H1 (cell line): Measurements from ENCODE around the gene TTC21A. TPM values are rescaled to one million over a fixed set of nuclear protein-coding genes. Genes with fewer than 3 reads are reported as not detected.

Experiments
- CTCF ChIA-PET: fragments of 300-600 bp; sonication (Branson Sonifier 250); formaldehyde crosslinking; loops from one replicate; lab custom pipeline; 2021; ENCODE audit not compliant: partially characterized antibody; lab: Charles Lee
- POLR2A ChIA-PET: fragments of 300-600 bp; sonication (Branson Sonifier 250); formaldehyde crosslinking; loops from one replicate; lab custom pipeline; 2021; ENCODE audit warnings: inconsistent platforms; ENCODE audit not compliant: partially characterized antibody; lab: Charles Lee
- DNase-seq, 2 experiments: peaks; one replicate each; pipeline versions ENCODE4 v3.0.0 to v3.0.0-alpha.2; 2010 to 2022; ENCODE audit warnings: low spot score in 2 of 2, low read depth in 1 of 2, mixed read lengths in 1 of 2
- FAIRE-seq: peaks from 2 replicates; lab custom pipeline; 2011; peaks lifted over from hg19 to GRCh38; lab: Jason Lieb, UNC
- H2AFZ ChIP-seq: 2 replicates; pipeline ENCODE4 v1.8.1; 2012; ENCODE audit warnings: low read length, inconsistent platforms
- H2AK5ac ChIP-seq: 2 replicates; pipeline ENCODE4 v1.6.1; 2013; ENCODE audit warnings: low read depth, low read length
- H2BK120ac ChIP-seq: replicated peaks from 2 replicates; pipeline ENCODE3; 2013; ENCODE audit warnings: low read depth, low read length, inconsistent platforms
- H2BK12ac ChIP-seq: 2 replicates; pipeline ENCODE4 v1.6.1; 2013; ENCODE audit warnings: low read depth, low read length
- H2BK15ac ChIP-seq: 2 replicates; pipeline ENCODE4 v1.6.1; 2013; ENCODE audit warnings: low read length
- H2BK20ac ChIP-seq: 2 replicates; pipeline ENCODE4 v1.6.1; 2013; ENCODE audit warnings: low read length
- H2BK5ac ChIP-seq: 2 replicates; pipeline ENCODE4 v1.6.1; 2013; ENCODE audit warnings: low read depth, low read length
- H3K14ac ChIP-seq: 2 replicates; pipeline ENCODE4 v1.6.1; 2013; ENCODE audit warnings: inconsistent platforms; ENCODE audit not compliant: insufficient read length
- H3K18ac ChIP-seq: 2 replicates; pipeline ENCODE4 v1.6.1; 2013; ENCODE audit warnings: low read length; ENCODE audit errors: extremely low read depth
- H3K23ac ChIP-seq: 2 replicates; pipeline ENCODE4 v1.6.1; 2013; ENCODE audit warnings: inconsistent platforms; ENCODE audit not compliant: insufficient read length
- H3K23me2 ChIP-seq: 2 replicates; pipeline ENCODE4 v1.6.1; 2013; ENCODE audit warnings: low read depth, low read length
- H3K27ac ChIP-seq: 2 replicates; pipeline ENCODE4 v1.6.1; 2011; ENCODE audit warnings: low read depth, low read length, inconsistent platforms
- H3K27me3 ChIP-seq, 4 experiments: replicated peaks in 1 of 4; 1 replicate in 1 of 4; 2 replicates in 3 of 4; pipeline versions ENCODE4 v1.6.1 to v1.8.1; 2011 to 2013; ENCODE audit warnings: low read length in 3 of 4, mild to moderate bottlenecking in 3 of 4, inconsistent platforms in 2 of 4, mixed read lengths in 2 of 4, moderate library complexity in 1 of 4; ENCODE audit not compliant: control insufficient read depth in 3 of 4, insufficient read depth in 3 of 4; ENCODE audit errors: extremely low read depth in 1 of 4
- H3K36me3 ChIP-seq, 4 experiments: 2 replicates each; pipeline versions ENCODE4 v1.6.1 to v1.8.1; 2011 to 2013; ENCODE audit warnings: mild to moderate bottlenecking in 4 of 4, low read length in 3 of 4, moderate library complexity in 2 of 4, control low read depth in 1 of 4, inconsistent platforms in 1 of 4; ENCODE audit not compliant: insufficient read depth in 4 of 4, control insufficient read depth in 2 of 4
- H3K4ac ChIP-seq: replicated peaks from 2 replicates; pipeline ENCODE3; 2013; ENCODE audit warnings: low read length, low read depth, mixed read lengths, inconsistent platforms; ENCODE audit not compliant: insufficient read length
- H3K4me1 ChIP-seq, 4 experiments: replicated peaks in 1 of 4; 1 replicate in 1 of 4; 2 replicates in 3 of 4; pipeline versions ENCODE4 v1.6.1 to v1.8.1; 2011 to 2013; ENCODE audit warnings: low read length in 3 of 4, inconsistent platforms in 2 of 4, mixed read lengths in 1 of 4; ENCODE audit not compliant: insufficient read depth in 4 of 4, control insufficient read depth in 3 of 4
- H3K4me2 ChIP-seq, 2 experiments: 2 replicates each; pipeline versions ENCODE4 v1.6.1 to v1.8.1; 2011 to 2013; ENCODE audit warnings: low read depth in 2 of 2, low read length in 2 of 2, control low read depth in 1 of 2, inconsistent platforms in 1 of 2, mild to moderate bottlenecking in 1 of 2; ENCODE audit not compliant: insufficient read depth in 1 of 2
- H3K4me3 ChIP-seq, 4 experiments: fragments of 200-600, 300-600 bp in 1 of 4; sonication (generic), shearing (Covaris generic), sonication (Bioruptor Twin) in 1 of 4; 2 replicates each; pipeline versions ENCODE4 v1.5.1 to v1.8.1; 2011 to 2016; ENCODE audit warnings: low read length in 4 of 4, low read depth in 3 of 4, control low read depth in 2 of 4, inconsistent platforms in 2 of 4, mild to moderate bottlenecking in 2 of 4, mixed read lengths in 1 of 4, moderate library complexity in 1 of 4; ENCODE audit not compliant: insufficient read depth in 2 of 4; ENCODE audit errors: extremely low read depth in 1 of 4
- H3K56ac ChIP-seq: replicated peaks from 2 replicates; pipeline ENCODE3; 2013; ENCODE audit warnings: low read depth, mild to moderate bottlenecking, mixed read lengths, low read length, inconsistent platforms; ENCODE audit not compliant: insufficient read length
- H3K79me1 ChIP-seq: 2 replicates; pipeline ENCODE4 v1.6.1; 2013; ENCODE audit warnings: low read depth, low read length, control low read depth
- H3K79me2 ChIP-seq, 2 experiments: 2 replicates each; pipeline versions ENCODE4 v1.6.1 to v1.8.1; 2012 to 2013; ENCODE audit warnings: low read length in 2 of 2, mild to moderate bottlenecking in 2 of 2, inconsistent platforms in 1 of 2; ENCODE audit not compliant: insufficient read depth in 2 of 2, control insufficient read depth in 1 of 2
- H3K9ac ChIP-seq, 4 experiments: replicated peaks in 1 of 4; 1 replicate in 1 of 4; 2 replicates in 3 of 4; pipeline versions ENCODE4 v1.6.1 to v1.8.1; 2011 to 2013; ENCODE audit warnings: low read depth in 3 of 4, low read length in 3 of 4, control low read depth in 2 of 4, mild to moderate bottlenecking in 2 of 4, moderate library complexity in 2 of 4, inconsistent platforms in 1 of 4; ENCODE audit errors: extremely low read depth in 1 of 4
- H3K9me3 ChIP-seq, 2 experiments: 2 replicates each; pipeline versions ENCODE4 v1.6.1 to v1.8.1; 2012 to 2013; ENCODE audit warnings: mild to moderate bottlenecking in 2 of 2, moderate library complexity in 2 of 2, control low read depth in 1 of 2, inconsistent platforms in 1 of 2, low read depth in 1 of 2, low read length in 1 of 2, mixed read lengths in 1 of 2; ENCODE audit not compliant: insufficient read depth in 2 of 2
- H4K20me1 ChIP-seq, 2 experiments: replicated peaks in 1 of 2; 2 replicates each; pipeline versions ENCODE3 to v1.8.1; 2011 to 2013; ENCODE audit warnings: inconsistent platforms in 2 of 2, low read length in 2 of 2, mild to moderate bottlenecking in 1 of 2; ENCODE audit not compliant: insufficient read depth in 2 of 2, control insufficient read depth in 1 of 2
- H4K5ac ChIP-seq: 2 replicates; pipeline ENCODE4 v1.6.1; 2013; ENCODE audit warnings: low read length, low read depth, mixed read lengths, inconsistent platforms; ENCODE audit not compliant: insufficient read length
- H4K8ac ChIP-seq: 2 replicates; pipeline ENCODE4 v1.8.0; 2013; ENCODE audit warnings: mild to moderate bottlenecking, moderate library complexity, low read length, inconsistent platforms; ENCODE audit not compliant: insufficient read depth; ENCODE audit errors: extremely low read depth
- H4K91ac ChIP-seq: replicated peaks from 2 replicates; pipeline ENCODE3; 2013; ENCODE audit warnings: low read length, mixed read lengths, inconsistent platforms; ENCODE audit not compliant: insufficient read length
- CBX8 ChIP-seq: fragments of 300-800, 300-1000 bp; sonication (generic); IDR thresholded peaks from 2 replicates; pipeline ENCODE4 v1.7.1; 2016; ENCODE audit warnings: low read depth, low read length, borderline replicate concordance
- CEBPB ChIP-seq: IDR thresholded peaks from 2 replicates; pipeline ENCODE4 v1.6.1; 2012; ENCODE audit warnings: low read depth, low read length
- CTBP2 ChIP-seq: IDR thresholded peaks from 2 replicates; pipeline ENCODE4 v1.7.0; 2011; ENCODE audit warnings: borderline replicate concordance, mild to moderate bottlenecking, moderate library complexity, mixed read lengths, low read length; ENCODE audit not compliant: insufficient read depth, insufficient read length
- JUN ChIP-seq: IDR thresholded peaks from 2 replicates; pipeline ENCODE4 v1.6.1; 2011; ENCODE audit warnings: low read depth, mild to moderate bottlenecking, improper control_type of control experiment, low read length
- JUND ChIP-seq: IDR thresholded peaks from 2 replicates; pipeline ENCODE4 v1.6.1; 2011; ENCODE audit warnings: mild to moderate bottlenecking, improper control_type of control experiment, low read length
- MAFK ChIP-seq: IDR thresholded peaks from 2 replicates; pipeline ENCODE4 v1.6.1; 2012; ENCODE audit warnings: low read depth, mild to moderate bottlenecking, improper control_type of control experiment, low read length
- PHF8 ChIP-seq: fragments of 200-600 bp; sonication (generic); conservative IDR thresholded peaks from 2 replicates; pipeline ENCODE4 v1.7.1; 2012; ENCODE audit warnings: low read depth, mild to moderate bottlenecking, inconsistent platforms, low read length, moderate library complexity
- POLR2A ChIP-seq, 2 experiments: IDR thresholded peaks; 1 replicate in 1 of 2; 2 replicates in 1 of 2; pipeline ENCODE4 v1.6.1; 2011; ENCODE audit warnings: low read depth in 2 of 2, low read length in 2 of 2, mild to moderate bottlenecking in 2 of 2; ENCODE audit errors: control extremely low read depth in 1 of 2
- POLR2AphosphoS5 ChIP-seq: IDR thresholded peaks from 2 replicates; pipeline ENCODE4 v1.6.1; 2011; ENCODE audit warnings: low read depth, low read length
- POU5F1 ChIP-seq: IDR thresholded peaks from 2 replicates; pipeline ENCODE4 v1.6.1; 2011; ENCODE audit warnings: low read depth, mild to moderate bottlenecking, low read length, moderate library complexity
- RFX5 ChIP-seq: IDR thresholded peaks from 2 replicates; pipeline ENCODE4 v1.6.1; 2011; ENCODE audit warnings: low read depth, low read length, improper control_type of control experiment, borderline replicate concordance
- SRF ChIP-seq: IDR thresholded peaks from 2 replicates; pipeline ENCODE4 v1.6.1; 2011; ENCODE audit warnings: mild to moderate bottlenecking, low read depth, low read length, moderate library complexity
- TBP ChIP-seq: IDR thresholded peaks from 2 replicates; pipeline ENCODE4 v1.6.1; 2011; ENCODE audit warnings: low read depth, low read length, improper control_type of control experiment
- TEAD4 ChIP-seq: IDR thresholded peaks from 2 replicates; pipeline ENCODE4 v1.6.1; 2012; ENCODE audit warnings: low read depth, low read length, inconsistent platforms, mixed read lengths
- YY1 ChIP-seq: IDR thresholded peaks from 2 replicates; pipeline ENCODE4 v1.6.1; 2011; ENCODE audit warnings: low read depth, mild to moderate bottlenecking, low read length
- WGBS, 2 experiments: shearing (Covaris generic) in 1 of 2; methylation state at CpG; one replicate each; pipeline versions ENCODE4 v1.1.6 to v1.1.7; 2013 to 2015; ENCODE audit warnings: low lambda C conversion rate in 2 of 2, mixed read lengths in 2 of 2, inconsistent platforms in 1 of 2, low coverage in 1 of 2, missing lambda C conversion rate in 1 of 2; ENCODE audit not compliant: insufficient replicate concordance in 2 of 2, insufficient coverage in 1 of 2, insufficient read length in 1 of 2; ENCODE audit errors: extremely low coverage in 1 of 2, missing lambda C conversion rate in 1 of 2; 5-methylcytosine and 5-hydroxymethylcytosine counted together
- polyA plus RNA-seq, 7 experiments: library from polyadenylated mRNA; depleted of rRNA in 3 of 7; stranded (reverse) in 5 of 7; unstranded in 2 of 7; fragments of >200 nt in 5 of 7; fragments of 200-250 nt in 2 of 7; gene quantifications; 1 replicate in 5 of 7; 2 replicates in 1 of 7; 4 replicates in 1 of 7; pipeline versions ENCODE4 v1.2.1 to v1.2.3, GENCODE V29; 2011 to 2013; ENCODE audit warnings: missing spikeins in 2 of 7, mixed read lengths in 2 of 7
- total RNA-seq: library from RNA; stranded (reverse); fragmentation: NEBNext Ultra II Directional; extraction: Animal tissue kit (Norgen Biotek cat#: 25700); gene quantifications from 2 replicates; pipeline ENCODE4 v1.2.1, GENCODE V29; 2021

The TTC21A gene
- total and polyA plus RNA-seq, 2 of the 8 experiments (the other 6 are each of a cell fraction or from before 2014, with no cell fraction given), result 2.3 to 2.8 TPM

DNA sequence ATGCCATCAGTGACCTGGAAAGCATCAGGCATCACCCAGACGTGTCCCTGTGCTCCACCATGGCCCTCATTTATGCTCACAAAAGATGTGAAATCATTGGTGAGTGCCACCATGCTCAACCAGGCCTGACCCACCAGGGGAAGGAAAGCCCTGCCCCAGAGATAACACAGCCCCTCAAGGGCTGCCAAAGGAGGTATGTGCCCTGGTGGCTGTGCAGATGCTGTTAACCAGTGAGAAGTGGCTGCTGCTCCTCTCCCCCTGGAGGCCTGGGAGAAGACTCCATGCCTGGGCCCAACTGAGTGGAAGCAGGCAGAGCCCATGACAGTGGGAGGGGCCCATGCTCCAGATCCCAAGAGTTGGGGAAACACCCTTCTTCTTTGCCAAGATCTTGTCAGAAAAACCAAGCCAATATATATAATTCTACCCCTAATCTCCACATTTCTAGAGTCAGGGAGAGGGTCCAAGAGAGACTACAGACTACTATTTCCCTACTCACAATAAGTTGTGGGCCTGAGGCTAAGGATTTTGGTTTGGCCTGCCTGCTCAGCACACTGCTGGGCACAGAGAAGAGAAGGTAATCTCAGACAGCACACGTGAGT lies 2.7 kb downstream of the TTC21A start:
- ChIA-PET POLR2A (no interaction called here), CTCF (interaction anchor here (0.7 to 10.4 kb wide), 8 partner anchors 11 to 1035 kb away, joined by 3 to 95 read pairs (median 4); no protein-coding TSS in a partner anchor)
- H3K36me3 ChIP-seq, result no peaks in the 10 kb centered on the region
- no peak overlapping the region for H3K18ac ChIP-seq
- H4K91ac ChIP-seq, result no peak overlapping the region
- H4K20me1 ChIP-seq, result peaks cover 0 to 7% of the 10 kb centered on the region in 2 experiments
- peaks cover 0 to 8% (median 3%) of the 10 kb centered on the region in 4 experiments; a peak in 2 of 7 replicates for H3K27me3 ChIP-seq
- no peak for FAIRE-seq
- H3K4ac ChIP-seq, result no peak overlapping the region
- H3K56ac ChIP-seq, result no peak overlapping the region
- H2BK15ac ChIP-seq, result no peak overlapping the region
- H2BK12ac ChIP-seq, result no peak overlapping the region
- H3K27ac ChIP-seq, result no peak overlapping the region
- WGBS, 2 experiments, result 67% methylated on average over 2 of the region's 2 CpGs; no CpG with 5 or more reads in 1 of the 2 experiments
- H3K4me1 ChIP-seq, result no peaks in the 10 kb centered on the region; a peak in 1 of 7 replicates
- no peak overlapping the region for H2BK20ac ChIP-seq
- no peak overlapping the region for H2AFZ ChIP-seq
- 0 out of 2 replicates have a peak, but pooled peaks cover 2% of the 10 kb centered on the region for H3K79me1 ChIP-seq
- no peak for DNase-seq
- H3K23ac ChIP-seq, result no peak overlapping the region
- H3K9ac ChIP-seq, result no peak overlapping the region
- H2AK5ac ChIP-seq, result no peak overlapping the region
- H4K8ac ChIP-seq, result no peak overlapping the region
- no peaks in the 10 kb centered on the region for H3K9me3 ChIP-seq
- H2BK120ac ChIP-seq, result no peak overlapping the region
- no peak overlapping the region for H3K14ac ChIP-seq
- no peak overlapping the region for H2BK5ac ChIP-seq
- no peak overlapping the region for H3K4me2 ChIP-seq
- no peak overlapping the region for H3K4me3 ChIP-seq
- peaks cover 12% of the 10 kb centered on the region; the same call in 1 of the 2 replicates for H3K23me2 ChIP-seq
- H4K5ac ChIP-seq, result no peak overlapping the region
- no peaks in the 10 kb centered on the region for H3K79me2 ChIP-seq
- TF ChIP-seq POU5F1 (no peak), MAFK (no peak), TBP (no peak), SRF (no peak), CTBP2 (no peak), CEBPB (no peak), POLR2AphosphoS5 (no peak), RFX5 (no peak), TEAD4 (no peak), JUND (no peak), PHF8 (no peak), JUN (no peak), CBX8 (no peak), POLR2A (IDR thresholded peaks at IDR 0.05; ENCODE audit: control extremely low read depth in 1 of 2, low read depth in 2 of 2, low read length in 2 of 2) (no peak), YY1 (no peak)
